Trophoblast cell (in vitro differentiated cells and primary cell): ENCODE data around the gene NWD2.

ENCODE experiments used
- DNase-seq, 2 donors: peaks; one replicate each; pipeline ENCODE4 v3.0.0-alpha.2; 2016
- H2AFZ ChIP-seq: 2 replicates; pipeline ENCODE4 v1.6.1; 2013; ENCODE audit warnings: low read length, moderate library complexity, mild to moderate bottlenecking; ENCODE audit not compliant: insufficient read depth, poor library complexity
- H2AK5ac ChIP-seq: 2 replicates; pipeline ENCODE4 v1.6.1; 2013; ENCODE audit warnings: mild to moderate bottlenecking, low read length
- H2BK120ac ChIP-seq: 2 replicates; pipeline ENCODE4 v1.6.1; 2013; ENCODE audit warnings: low read length, mild to moderate bottlenecking, moderate library complexity; ENCODE audit not compliant: insufficient read depth, poor library complexity
- H2BK12ac ChIP-seq: 2 replicates; pipeline ENCODE4 v1.6.1; 2013; ENCODE audit warnings: mild to moderate bottlenecking, low read length, moderate library complexity
- H2BK5ac ChIP-seq: 2 replicates; pipeline ENCODE4 v1.6.1; 2013; ENCODE audit warnings: low read length, low read depth, moderate library complexity, mild to moderate bottlenecking; ENCODE audit not compliant: poor library complexity
- H3K14ac ChIP-seq: 2 replicates; pipeline ENCODE4 v1.6.1; 2013; ENCODE audit warnings: mild to moderate bottlenecking, low read length
- H3K18ac ChIP-seq: 2 replicates; pipeline ENCODE4 v1.6.1; 2013; ENCODE audit warnings: mild to moderate bottlenecking, low read length
- H3K23ac ChIP-seq: 2 replicates; pipeline ENCODE4 v1.6.1; 2013; ENCODE audit warnings: low read length
- H3K27ac ChIP-seq: 2 replicates; pipeline ENCODE4 v1.5.1; 2013; ENCODE audit warnings: low read depth, mild to moderate bottlenecking, inconsistent platforms, low read length, moderate library complexity
- H3K27me3 ChIP-seq: 2 replicates; pipeline ENCODE4 v1.6.1; 2013; ENCODE audit warnings: inconsistent platforms, mild to moderate bottlenecking, low read length, moderate library complexity; ENCODE audit not compliant: insufficient read depth
- H3K36me3 ChIP-seq, 2 experiments: 1 replicate in 1 of 2; 2 replicates in 1 of 2; pipeline ENCODE4 v1.6.1; 2013; ENCODE audit warnings: low read length in 2 of 2, mild to moderate bottlenecking in 2 of 2, moderate library complexity in 1 of 2; ENCODE audit not compliant: insufficient read depth in 2 of 2, control insufficient read depth in 1 of 2
- H3K4ac ChIP-seq: 2 replicates; pipeline ENCODE4 v1.6.1; 2013; ENCODE audit warnings: low read depth, mild to moderate bottlenecking, low read length, moderate library complexity
- H3K4me1 ChIP-seq, 2 experiments: 1 replicate in 1 of 2; 2 replicates in 1 of 2; pipeline ENCODE4 v1.6.1; 2013; ENCODE audit warnings: low read length in 2 of 2, mild to moderate bottlenecking in 2 of 2, moderate library complexity in 1 of 2; ENCODE audit not compliant: insufficient read depth in 2 of 2, control insufficient read depth in 1 of 2
- H3K4me2 ChIP-seq: 2 replicates; pipeline ENCODE4 v1.6.1; 2013; ENCODE audit warnings: inconsistent platforms, mild to moderate bottlenecking, low read length, moderate library complexity
- H3K4me3 ChIP-seq: 2 replicates; pipeline ENCODE4 v1.5.1; 2013; ENCODE audit warnings: mild to moderate bottlenecking, low read depth, low read length, inconsistent platforms
- H3K79me1 ChIP-seq: one replicate; pipeline ENCODE4 v1.6.1; 2013; ENCODE audit warnings: low read length
- H3K79me2 ChIP-seq: 2 replicates; pipeline ENCODE4 v1.6.1; 2013; ENCODE audit warnings: low read length, mild to moderate bottlenecking; ENCODE audit not compliant: control insufficient read depth, insufficient read depth, poor library complexity
- H3K9ac ChIP-seq: 2 replicates; pipeline ENCODE4 v1.6.1; 2013; ENCODE audit warnings: mild to moderate bottlenecking, low read length
- H3K9me3 ChIP-seq: 2 replicates; pipeline ENCODE4 v1.6.1; 2013; ENCODE audit warnings: low read depth, mild to moderate bottlenecking, control low read depth, inconsistent platforms, low read length; ENCODE audit not compliant: insufficient read depth
- H4K12ac ChIP-seq: 2 replicates; pipeline ENCODE4 v1.6.1; 2013; ENCODE audit warnings: low read depth, mild to moderate bottlenecking, low read length, moderate library complexity
- H4K8ac ChIP-seq: 2 replicates; pipeline ENCODE4 v1.6.1; 2013; ENCODE audit warnings: low read depth, mild to moderate bottlenecking, low read length, moderate library complexity
- H4K91ac ChIP-seq: one replicate; pipeline ENCODE4 v1.6.1; 2013; ENCODE audit warnings: low read depth, mild to moderate bottlenecking, low read length, moderate library complexity
- WGBS: extraction: QIAGEN DNeasy Blood & Tissue Kit; methylation state at CpG from one replicate; pipeline ENCODE4 v1.1.7; 2013; ENCODE audit warnings: missing lambda C conversion rate; ENCODE audit not compliant: insufficient read length, insufficient coverage; ENCODE audit errors: extremely low coverage; 5-methylcytosine and 5-hydroxymethylcytosine counted together

Gene NWD2

DNA sequence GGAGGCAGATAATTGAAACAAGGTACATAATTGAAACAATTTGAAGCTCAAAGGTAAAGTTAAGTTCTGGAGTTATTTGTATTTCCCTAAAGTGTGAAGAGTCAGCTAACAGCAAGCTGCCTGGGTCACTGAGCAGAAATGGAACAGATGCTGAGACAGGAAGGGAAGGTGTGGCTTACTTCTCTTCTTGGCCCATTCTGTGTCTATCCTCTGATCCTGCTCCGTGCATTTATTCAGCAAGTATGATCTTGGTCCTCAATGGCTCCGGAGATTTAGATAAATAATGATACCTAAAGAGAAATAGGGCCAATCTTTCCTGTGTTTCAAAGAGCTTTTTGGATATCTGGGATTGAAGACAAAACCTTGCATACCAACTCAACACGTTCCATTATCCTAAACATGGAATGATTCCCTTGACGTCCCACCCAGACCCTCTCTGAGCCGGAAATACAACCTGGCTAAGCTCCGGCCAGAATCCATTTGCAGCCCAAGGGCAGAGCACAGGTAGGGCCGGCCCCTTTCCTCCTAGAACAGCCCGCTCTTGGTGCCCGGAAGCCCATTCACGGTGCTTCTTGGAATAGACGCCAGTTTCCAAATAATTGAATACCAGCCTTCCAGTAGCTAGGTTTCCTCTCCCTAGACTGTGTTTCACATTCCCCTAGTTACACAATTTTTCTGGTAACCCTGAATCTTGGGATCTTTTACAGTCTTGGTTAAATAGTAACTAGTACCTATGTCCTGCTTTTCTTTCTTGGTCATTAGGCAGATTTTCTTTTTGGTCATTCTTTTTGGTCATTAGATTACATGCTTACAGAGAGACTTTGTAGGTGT lies 211.0 kb downstream of the NWD2 start:
- H2AFZ ChIP-seq: no peak overlapping the region
- H3K4me3 ChIP-seq: no peak overlapping the region
- H3K18ac ChIP-seq: no peak overlapping the region
- H3K23ac ChIP-seq: no peak overlapping the region
- H3K9ac ChIP-seq: no peak overlapping the region
- no CpG with 5 or more reads among the region's 11 CpGs for WGBS
- H3K4me2 ChIP-seq: no peak overlapping the region
- peak overlapping the region; percentile 12 for H3K4ac ChIP-seq
- no peak overlapping the region for H2BK120ac ChIP-seq
- H4K12ac ChIP-seq: no peak overlapping the region
- no peak overlapping the region for H2BK5ac ChIP-seq
- peak; percentile 76 to 78 for DNase-seq
- peaks cover 0 to 4% of the 10 kb centered on the region in 2 experiments for H3K4me1 ChIP-seq
- H3K79me1 ChIP-seq: peaks cover 21% of the 10 kb centered on the region
- no peak overlapping the region for H2AK5ac ChIP-seq
- H3K79me2 ChIP-seq: peaks cover 10% of the 10 kb centered on the region
- H3K27ac ChIP-seq: peak overlapping the region; percentile 38
- no peaks in the 10 kb centered on the region for H3K9me3 ChIP-seq
- H2BK12ac ChIP-seq: no peak overlapping the region
- no peak overlapping the region for H4K8ac ChIP-seq
- H3K27me3 ChIP-seq: no peaks in the 10 kb centered on the region
- H3K36me3 ChIP-seq: peaks cover 0 to 1% of the 10 kb centered on the region in 2 experiments
- no peak overlapping the region for H4K91ac ChIP-seq
- H3K14ac ChIP-seq: no peak overlapping the region

DNA sequence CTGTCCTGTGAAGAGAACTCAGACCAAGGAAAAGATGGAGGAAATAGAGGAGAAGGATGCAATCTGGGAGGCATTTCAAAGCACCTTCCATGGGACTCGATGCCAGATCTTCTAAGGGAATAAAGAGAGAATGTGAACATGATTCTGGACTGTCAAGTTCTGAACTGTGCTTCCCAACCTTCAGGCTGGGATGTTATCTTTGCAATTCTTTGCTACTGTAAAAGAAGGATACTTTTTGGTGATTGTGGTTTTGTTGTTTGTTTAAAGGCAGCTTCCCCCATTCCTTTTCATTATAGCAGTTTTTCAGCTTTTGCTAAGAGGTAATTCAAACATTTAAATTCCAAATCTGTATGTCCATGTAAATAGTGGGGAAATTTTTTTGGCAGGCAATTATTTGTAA lies 217.3 kb downstream of the NWD2 start:
- H3K23ac ChIP-seq: no peak overlapping the region
- H3K9ac ChIP-seq: no peak overlapping the region
- no peak overlapping the region for H2AFZ ChIP-seq
- H2BK12ac ChIP-seq: no peak overlapping the region
- no peak overlapping the region for H4K8ac ChIP-seq
- peaks cover 5% of the 10 kb centered on the region for H3K79me2 ChIP-seq
- H3K4me2 ChIP-seq: no peak overlapping the region
- no peak overlapping the region for H4K12ac ChIP-seq
- peak overlapping the region; percentile 4 for H4K91ac ChIP-seq
- no peak overlapping the region for H2AK5ac ChIP-seq
- no peak overlapping the region for H2BK120ac ChIP-seq
- no peak overlapping the region for H3K14ac ChIP-seq
- no CpG with 5 or more reads among the region's 1 CpG for WGBS
- H3K9me3 ChIP-seq: no peaks in the 10 kb centered on the region
- no peak overlapping the region for H2BK5ac ChIP-seq
- DNase-seq: no peak
- H3K4me3 ChIP-seq: no peak overlapping the region
- H3K36me3 ChIP-seq: peaks cover 1 to 2% of the 10 kb centered on the region in 2 experiments
- peaks cover 7 to 10% of the 10 kb centered on the region in 2 experiments for H3K4me1 ChIP-seq
- H3K27ac ChIP-seq: no peak overlapping the region
- H3K4ac ChIP-seq: no peak overlapping the region
- H3K79me1 ChIP-seq: peaks cover 14% of the 10 kb centered on the region
- H3K27me3 ChIP-seq: no peaks in the 10 kb centered on the region
- no peak overlapping the region for H3K18ac ChIP-seq

DNA sequence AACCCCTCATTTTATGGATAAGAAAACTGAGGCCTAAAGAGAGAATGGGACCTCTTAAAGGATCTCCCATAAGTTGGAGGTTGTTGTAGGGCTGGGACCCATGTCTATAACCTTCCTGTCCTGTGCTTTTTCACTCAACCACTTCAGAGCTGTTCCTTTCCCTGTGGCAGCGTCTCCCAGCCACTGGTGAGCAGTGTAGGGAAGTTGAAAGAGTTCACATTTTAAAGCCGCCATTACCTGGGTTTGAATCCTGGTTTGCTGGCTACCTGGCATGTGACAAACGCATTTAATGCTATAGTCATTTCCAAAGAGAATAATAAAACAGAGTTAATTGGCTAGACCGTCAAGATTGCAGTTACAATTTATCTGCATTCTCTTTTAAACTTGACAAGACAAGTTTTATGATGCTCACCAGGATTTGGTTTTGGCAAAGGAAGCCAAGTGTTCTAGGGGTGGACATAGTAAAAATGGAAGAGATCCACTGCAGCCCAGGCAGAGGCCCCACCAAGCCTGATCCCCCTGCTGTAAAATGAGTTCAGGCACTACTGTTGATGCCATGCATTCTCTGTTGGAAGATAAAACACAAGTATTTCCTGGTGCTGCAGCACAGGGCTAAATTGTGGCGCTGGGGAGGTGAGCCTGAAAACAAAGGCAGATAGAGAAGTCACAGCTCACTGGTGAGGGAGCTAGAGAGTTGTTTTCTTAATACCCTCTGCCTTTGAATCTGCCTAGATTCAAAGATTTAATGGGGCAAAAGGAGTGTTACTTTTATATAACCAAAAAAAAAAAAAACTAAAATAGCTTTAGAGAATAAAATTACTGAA lies 218.7 kb downstream of the NWD2 start:
- Histone ChIP-seq H3K9ac (no peak overlapping the region), H3K14ac (peak overlapping the region; percentile 57), H3K23ac (no peak overlapping the region), H3K9me3 (no peaks in the 10 kb centered on the region), H3K27ac (peak overlapping the region; percentile 23), H3K18ac (peak overlapping the region; percentile 54), H2AK5ac (peak overlapping the region; percentile 69), H2BK12ac (peak overlapping the region; percentile 60), H3K4me3 (no peak overlapping the region), H2BK5ac (peak overlapping the region; percentile 82), H2BK120ac (peak overlapping the region; percentile 32), H4K12ac (no peak overlapping the region), H2AFZ (no peak overlapping the region), H3K4ac (peak overlapping the region; percentile 61), H4K8ac (peak overlapping the region; percentile 67), H4K91ac (peak overlapping the region; percentile 13), H3K27me3 (no peaks in the 10 kb centered on the region), H3K79me1 (peaks cover 13% of the 10 kb centered on the region), H3K79me2 (peaks cover 5% of the 10 kb centered on the region), H3K36me3 (peaks cover 1 to 2% of the 10 kb centered on the region in 2 experiments), H3K4me2 (peak overlapping the region; percentile 29), H3K4me1 (peaks cover 7 to 13% of the 10 kb centered on the region in 2 experiments)
- WGBS: no CpG with 5 or more reads among the region's 5 CpGs
- peak in 1 of 2 donors; percentile 43 for DNase-seq

DNA sequence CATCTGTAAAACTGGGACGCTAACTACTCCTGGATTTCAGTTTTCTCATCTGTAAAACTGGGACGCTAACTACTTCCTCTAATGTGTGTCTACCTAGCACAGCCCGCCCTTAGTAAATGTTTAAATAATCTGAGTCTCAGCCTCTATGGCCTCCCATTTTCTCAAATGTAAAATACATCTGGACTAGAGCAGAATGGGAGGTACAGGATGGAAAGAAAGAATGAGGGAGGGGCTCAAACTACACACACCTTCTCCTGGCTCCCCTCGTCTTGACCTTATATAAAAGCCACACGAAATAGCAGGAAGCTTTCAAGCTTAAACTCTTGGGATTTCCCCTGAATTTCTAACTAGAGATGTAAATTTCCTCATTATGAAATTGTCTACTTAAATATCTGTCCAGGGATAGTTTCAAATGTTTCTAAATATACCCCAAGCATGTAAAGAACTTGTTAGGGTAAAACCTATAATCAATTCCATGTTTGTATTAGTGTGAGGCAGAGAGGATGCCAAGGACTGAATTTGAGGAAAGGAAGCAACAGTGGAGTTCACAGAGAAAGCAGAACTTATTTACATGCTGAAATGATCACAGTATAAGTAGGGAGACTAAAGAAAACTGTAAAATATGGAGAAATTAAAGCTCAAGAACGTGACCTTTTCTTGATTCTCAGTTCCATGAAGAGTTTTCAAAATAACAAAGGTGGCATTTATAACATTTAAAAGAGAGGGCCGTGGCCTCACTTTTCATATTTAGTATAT lies 220.0 kb downstream of the NWD2 start:
- DNase-seq: no peak
- Histone ChIP-seq H3K36me3 (peaks cover 0 to 2% of the 10 kb centered on the region in 2 experiments), H3K9me3 (no peaks in the 10 kb centered on the region), H2AFZ (no peak overlapping the region), H4K8ac (no peak overlapping the region), H3K4ac (no peak overlapping the region), H4K12ac (no peak overlapping the region), H3K4me1 (peaks cover 7 to 14% of the 10 kb centered on the region in 2 experiments), H3K27me3 (no peaks in the 10 kb centered on the region), H3K23ac (no peak overlapping the region), H2BK5ac (no peak overlapping the region), H3K79me1 (peaks cover 11% of the 10 kb centered on the region), H3K18ac (no peak overlapping the region), H4K91ac (no peak overlapping the region), H3K4me2 (no peak overlapping the region), H3K14ac (no peak overlapping the region), H3K4me3 (no peak overlapping the region), H3K27ac (no peak overlapping the region), H2BK12ac (no peak overlapping the region), H3K9ac (no peak overlapping the region), H3K79me2 (peaks cover 3% of the 10 kb centered on the region), H2BK120ac (no peak overlapping the region), H2AK5ac (no peak overlapping the region)
- WGBS: no CpG with 5 or more reads among the region's 7 CpGs
